ENCODE measurements around the gene EFCAB12.

GRCh38 chr3:129442947-129443346 lies 14.5 kb upstream of the EFCAB12 start:
- no peak for TF ChIP-seq CTCF (IDR thresholded peaks at IDR 0.05)
- no peak for TF ChIP-seq POLR2A (IDR thresholded peaks at IDR 0.05)

All from Peyer's patch (tissue), 4 donors.